HepG2 (cell line): ENCODE results near the gene TPBGL.

Source experiments
- ATF2 ChIP-seq: sonication (generic); formaldehyde crosslinking; IDR thresholded peaks from 2 replicates; pipeline ENCODE4 v1.4.0; 2020; ENCODE audit warnings: missing genetic modification reagents
- BRCA1 ChIP-seq: sonication (generic); formaldehyde crosslinking; IDR thresholded peaks from 2 replicates; pipeline ENCODE4 v1.4.0; 2020; ENCODE audit warnings: missing genetic modification reagents
- E2F5 ChIP-seq: sonication (generic); formaldehyde crosslinking; conservative IDR thresholded peaks from 2 replicates; pipeline ENCODE4 v1.4.0; 2020; ENCODE audit warnings: missing genetic modification reagents
- MXD4 ChIP-seq: IDR thresholded peaks from 2 replicates; pipeline ENCODE4 v1.6.1; 2016; ENCODE audit warnings: mild to moderate bottlenecking, missing biosample characterization, missing genetic modification reagents
- MYC ChIP-seq: sonication (generic); formaldehyde crosslinking; IDR thresholded peaks from 2 replicates; pipeline ENCODE4 v1.9.0; 2021; ENCODE audit warnings: missing genetic modification reagents, borderline replicate concordance
- ONECUT2 ChIP-seq: sonication (generic); formaldehyde crosslinking; IDR thresholded peaks from 2 replicates; pipeline ENCODE4 v1.4.0; 2020; ENCODE audit warnings: missing genetic modification reagents
- SMARCC2 ChIP-seq: fragments of 450-650 bp; IDR thresholded peaks from 2 replicates; pipeline ENCODE4 v1.6.1; 2017; ENCODE audit warnings: antibody characterized with exemption, mild to moderate bottlenecking
- TBX3 ChIP-seq: fragments of 450-650 bp; IDR thresholded peaks from 2 replicates; pipeline ENCODE4 v1.6.1; 2017; ENCODE audit warnings: antibody characterized with exemption, mild to moderate bottlenecking, inconsistent platforms, borderline replicate concordance
- ZNF263 ChIP-seq: sonication (generic); formaldehyde crosslinking; IDR thresholded peaks from 2 replicates; pipeline ENCODE4 v1.4.0; 2020; ENCODE audit warnings: missing genetic modification reagents

DNA sequence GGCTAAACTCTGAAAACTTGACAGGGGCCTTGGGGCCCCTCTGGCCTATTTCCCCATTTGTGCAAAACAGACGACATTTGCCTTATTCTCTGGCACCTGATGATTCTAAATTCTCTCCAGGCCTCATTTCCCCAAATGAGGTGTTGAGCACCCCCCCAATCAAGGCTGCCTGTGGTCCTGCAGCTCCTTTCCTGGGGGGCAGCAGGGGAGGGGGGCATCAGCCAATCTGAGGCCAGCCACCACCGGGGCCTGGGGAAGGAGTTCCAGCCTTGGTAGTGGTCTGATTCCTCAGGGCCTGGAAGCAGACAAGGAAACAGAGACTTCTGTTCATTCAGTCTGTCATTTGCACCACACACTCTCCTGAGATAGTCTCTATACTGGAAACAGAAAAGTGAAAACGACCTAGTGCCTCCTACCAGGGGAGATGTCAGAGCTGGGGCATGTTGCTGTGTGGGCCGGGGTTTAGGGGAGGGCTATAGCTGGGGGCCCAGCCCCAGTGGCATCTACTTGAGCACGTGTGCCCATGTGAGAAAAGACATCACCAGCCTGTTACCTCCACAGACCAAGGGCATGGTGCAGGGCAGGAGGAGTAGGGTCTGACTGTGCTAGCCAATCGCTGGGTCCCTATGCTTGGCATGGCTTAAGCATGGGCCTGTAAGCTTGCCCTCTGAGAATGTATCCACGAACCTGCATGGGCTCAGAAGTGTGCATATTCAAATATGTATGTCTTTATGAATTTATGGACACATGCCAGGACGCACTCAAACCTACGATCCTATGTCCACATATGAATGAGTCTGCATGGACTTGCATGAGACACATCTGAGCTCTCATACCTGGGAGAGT lies 1.8 kb upstream of the TPBGL start:
- TF ChIP-seq SMARCC2 (no peak), ZNF263 (CRISPR knock-in tag) (no peak), MYC (CRISPR knock-in tag) (no peak), MXD4 (CRISPR knock-in tag) (no peak), E2F5 (CRISPR knock-in tag) (no peak), ONECUT2 (CRISPR knock-in tag) (no peak), TBX3 (no peak), ATF2 (CRISPR knock-in tag) (no peak), BRCA1 (no peak)
